OCI-LY7 (cell line): ENCODE measurements around the gene HNRNPAB.

Experiments
- EZH2phosphoT487 ChIP-seq: fragments of 200-600 bp; sonication (generic); IDR thresholded peaks from 2 replicates; pipeline ENCODE4 v1.6.1; 2018; ENCODE audit warnings: low read depth, borderline replicate concordance, mild to moderate bottlenecking, mixed run types, antibody characterized with exemption, low read length, moderate library complexity, mixed read lengths
- TF ChIP-seq, protein P1 (sequence below): fragments of 200-600 bp; sonication (generic); conservative IDR thresholded peaks from 2 replicates; pipeline ENCODE4 v1.5.1; 2014; ENCODE audit warnings: mild to moderate bottlenecking, antibody characterized with exemption, low read length, moderate library complexity, mixed read lengths

DNA sequence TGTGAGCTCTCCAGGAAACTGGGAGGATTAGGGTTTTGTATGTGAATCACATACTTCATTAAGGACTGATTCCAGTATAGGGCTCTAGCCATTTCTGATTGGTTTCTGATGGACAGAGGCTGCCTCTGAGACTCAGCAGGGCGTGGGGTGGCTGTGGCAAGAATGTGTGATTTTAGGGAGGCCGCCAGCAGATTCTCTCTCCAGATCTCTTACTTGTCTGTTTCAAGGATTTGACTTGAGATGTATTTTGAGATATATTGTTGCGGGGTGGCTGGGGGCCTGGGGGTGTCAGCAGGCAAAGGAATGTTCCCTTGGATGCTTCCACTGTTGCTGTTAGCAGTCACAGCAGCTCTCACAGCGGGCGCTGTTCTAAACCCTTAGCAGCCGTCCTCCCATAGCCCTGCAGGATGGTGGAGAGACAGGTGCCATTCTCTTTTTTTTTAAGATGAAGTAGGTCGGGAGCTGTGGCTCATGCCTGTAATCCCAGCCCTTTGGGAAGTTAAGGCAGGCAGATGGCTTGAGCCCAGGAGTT, 8.0 kb upstream of the HNRNPAB start:
- TF ChIP-seq, protein P1, sequence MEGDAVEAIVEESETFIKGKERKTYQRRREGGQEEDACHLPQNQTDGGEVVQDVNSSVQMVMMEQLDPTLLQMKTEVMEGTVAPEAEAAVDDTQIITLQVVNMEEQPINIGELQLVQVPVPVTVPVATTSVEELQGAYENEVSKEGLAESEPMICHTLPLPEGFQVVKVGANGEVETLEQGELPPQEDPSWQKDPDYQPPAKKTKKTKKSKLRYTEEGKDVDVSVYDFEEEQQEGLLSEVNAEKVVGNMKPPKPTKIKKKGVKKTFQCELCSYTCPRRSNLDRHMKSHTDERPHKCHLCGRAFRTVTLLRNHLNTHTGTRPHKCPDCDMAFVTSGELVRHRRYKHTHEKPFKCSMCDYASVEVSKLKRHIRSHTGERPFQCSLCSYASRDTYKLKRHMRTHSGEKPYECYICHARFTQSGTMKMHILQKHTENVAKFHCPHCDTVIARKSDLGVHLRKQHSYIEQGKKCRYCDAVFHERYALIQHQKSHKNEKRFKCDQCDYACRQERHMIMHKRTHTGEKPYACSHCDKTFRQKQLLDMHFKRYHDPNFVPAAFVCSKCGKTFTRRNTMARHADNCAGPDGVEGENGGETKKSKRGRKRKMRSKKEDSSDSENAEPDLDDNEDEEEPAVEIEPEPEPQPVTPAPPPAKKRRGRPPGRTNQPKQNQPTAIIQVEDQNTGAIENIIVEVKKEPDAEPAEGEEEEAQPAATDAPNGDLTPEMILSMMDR: no peak
- no peak for TF ChIP-seq EZH2phosphoT487
